Mesenchymal stem cell (in vitro differentiated cells and primary cell): Measurements from ENCODE around the gene ADSL.

Experiments
- DNase-seq: peaks from one replicate; pipeline ENCODE4 v3.0.0-alpha.2; 2013
- H2AFZ ChIP-seq: one replicate; pipeline ENCODE4 v1.6.1; 2013; ENCODE audit warnings: low read depth, mild to moderate bottlenecking, control low read depth, inconsistent platforms, low read length, moderate library complexity
- H2AK5ac ChIP-seq: 2 replicates; pipeline ENCODE4 v1.6.1; 2013; ENCODE audit warnings: low read length, moderate library complexity, mild to moderate bottlenecking, inconsistent platforms; ENCODE audit not compliant: severe bottlenecking
- H2BK120ac ChIP-seq: one replicate; pipeline ENCODE4 v1.6.1; 2013; ENCODE audit warnings: low read depth, mild to moderate bottlenecking, inconsistent platforms, low read length, moderate library complexity
- H2BK12ac ChIP-seq, 2 experiments: one replicate each; pipeline ENCODE4 v1.6.1; 2013; ENCODE audit warnings: inconsistent platforms in 2 of 2, low read length in 2 of 2, mild to moderate bottlenecking in 2 of 2, moderate library complexity in 2 of 2, control low read depth in 1 of 2
- H2BK15ac ChIP-seq: one replicate; pipeline ENCODE4 v1.6.1; 2013; ENCODE audit warnings: mild to moderate bottlenecking, low read depth, inconsistent platforms; ENCODE audit not compliant: poor library complexity, severe bottlenecking
- H2BK5ac ChIP-seq: 2 replicates; pipeline ENCODE4 v1.6.1; 2013; ENCODE audit warnings: low read depth, mild to moderate bottlenecking, low read length, control low read depth, inconsistent platforms; ENCODE audit not compliant: poor library complexity, severe bottlenecking
- H3K14ac ChIP-seq, 2 experiments: one replicate each; pipeline ENCODE4 v1.6.1; 2013; ENCODE audit warnings: inconsistent platforms in 2 of 2, low read length in 2 of 2, control low read depth in 1 of 2, mild to moderate bottlenecking in 1 of 2, moderate library complexity in 1 of 2
- H3K18ac ChIP-seq, 2 experiments: one replicate each; pipeline ENCODE4 v1.6.1; 2013; ENCODE audit warnings: inconsistent platforms in 2 of 2, low read length in 2 of 2, control low read depth in 1 of 2, low read depth in 1 of 2, mild to moderate bottlenecking in 1 of 2
- H3K23ac ChIP-seq, 2 experiments: one replicate each; pipeline ENCODE4 v1.6.1; 2013; ENCODE audit warnings: inconsistent platforms in 2 of 2, low read length in 2 of 2, mild to moderate bottlenecking in 2 of 2, moderate library complexity in 2 of 2, control low read depth in 1 of 2
- H3K27ac ChIP-seq: 2 replicates; pipeline ENCODE4 v1.5.1; 2013; ENCODE audit warnings: mild to moderate bottlenecking, moderate library complexity, low read length, control low read depth, inconsistent platforms; ENCODE audit not compliant: poor library complexity, severe bottlenecking
- H3K27me3 ChIP-seq, 2 experiments: 2 replicates each; pipeline versions ENCODE4 v1.6.1 to v1.7.0; 2013; ENCODE audit warnings: low read length in 2 of 2, mild to moderate bottlenecking in 2 of 2, moderate library complexity in 2 of 2, control low read depth in 1 of 2, inconsistent platforms in 1 of 2; ENCODE audit not compliant: control insufficient read depth in 1 of 2, insufficient read depth in 1 of 2
- H3K36me3 ChIP-seq, 2 experiments: 2 replicates each; pipeline versions ENCODE4 v1.6.1 to v1.7.0; 2013; ENCODE audit warnings: low read length in 2 of 2, control low read depth in 1 of 2, inconsistent platforms in 1 of 2, low read depth in 1 of 2, mild to moderate bottlenecking in 1 of 2; ENCODE audit not compliant: insufficient read depth in 2 of 2, control insufficient read depth in 1 of 2
- H3K4ac ChIP-seq, 2 experiments: one replicate each; pipeline ENCODE4 v1.6.1; 2013; ENCODE audit warnings: inconsistent platforms in 2 of 2, low read length in 2 of 2, mild to moderate bottlenecking in 2 of 2, moderate library complexity in 2 of 2, control low read depth in 1 of 2, low read depth in 1 of 2
- H3K4me1 ChIP-seq: 2 replicates; pipeline ENCODE4 v1.6.1; 2013; ENCODE audit warnings: low read depth, low read length, control low read depth; ENCODE audit not compliant: control insufficient read depth, insufficient read depth
- H3K4me2 ChIP-seq: 2 replicates; pipeline ENCODE4 v1.6.1; 2013; ENCODE audit warnings: low read length, mild to moderate bottlenecking, inconsistent platforms; ENCODE audit not compliant: poor library complexity, severe bottlenecking
- H3K4me3 ChIP-seq, 2 experiments: 2 replicates each; pipeline versions ENCODE4 v1.5.1 to v1.7.0; 2013; ENCODE audit warnings: low read length in 2 of 2, mild to moderate bottlenecking in 2 of 2, control low read depth in 1 of 2, low read depth in 1 of 2; ENCODE audit not compliant: insufficient read depth in 1 of 2
- H3K79me1 ChIP-seq: replicated peaks from 2 replicates; pipeline ENCODE4 v1.6.1; 2013; ENCODE audit warnings: mild to moderate bottlenecking, control low read depth, low read length, inconsistent platforms; ENCODE audit not compliant: poor library complexity, severe bottlenecking
- H3K9ac ChIP-seq: 2 replicates; pipeline ENCODE4 v1.7.0; 2013; ENCODE audit warnings: mild to moderate bottlenecking, low read length, moderate library complexity
- H3K9me3 ChIP-seq: 2 replicates; pipeline ENCODE4 v1.7.0; 2013; ENCODE audit warnings: mild to moderate bottlenecking, low read length; ENCODE audit not compliant: control insufficient read depth
- H4K8ac ChIP-seq: one replicate; pipeline ENCODE4 v1.6.1; 2013; ENCODE audit warnings: inconsistent platforms, mild to moderate bottlenecking, low read length, moderate library complexity
- H4K91ac ChIP-seq: one replicate; pipeline ENCODE4 v1.6.1; 2013; ENCODE audit warnings: mild to moderate bottlenecking, low read length, inconsistent platforms
- WGBS: methylation state at CpG from one replicate; pipeline ENCODE4 v1.1.7; 2013; ENCODE audit warnings: mixed read lengths; 5-methylcytosine and 5-hydroxymethylcytosine counted together

Gene ADSL

GRCh38 chr22:40420341-40421081, 74.2 kb downstream of the ADSL start:
- H3K23ac ChIP-seq, result no peak overlapping the region
- no peak overlapping the region for H3K14ac ChIP-seq
- no peak overlapping the region for H4K8ac ChIP-seq
- no peak overlapping the region for H2BK12ac ChIP-seq
- H2BK5ac ChIP-seq, result no peak overlapping the region
- H3K27ac ChIP-seq, result no peak overlapping the region
- peaks cover 92 to 99% of the 10 kb centered on the region in 2 experiments for H3K36me3 ChIP-seq
- WGBS, result 95% methylated on average over 18 of the region's 18 CpGs
- H3K4me1 ChIP-seq, result peaks cover 14% of the 10 kb centered on the region
- peaks cover 53% of the 10 kb centered on the region for H3K79me1 ChIP-seq
- H2BK120ac ChIP-seq, result no peak overlapping the region
- DNase-seq, result no peak
- H3K18ac ChIP-seq, result no peak overlapping the region
- H3K9ac ChIP-seq, result no peak overlapping the region
- no peaks in the 10 kb centered on the region for H3K27me3 ChIP-seq
- no peak overlapping the region for H3K4me3 ChIP-seq
- no peak overlapping the region for H3K4ac ChIP-seq
- no peak overlapping the region for H2AK5ac ChIP-seq
- no peak overlapping the region for H3K4me2 ChIP-seq
- no peak overlapping the region for H4K91ac ChIP-seq
- H2BK15ac ChIP-seq, result no peak overlapping the region
- H2AFZ ChIP-seq, result no peak overlapping the region
- no peaks in the 10 kb centered on the region for H3K9me3 ChIP-seq

GRCh38 chr22:40421082-40421350, 74.7 kb downstream of the ADSL start:
- H3K18ac ChIP-seq, result no peak overlapping the region
- H2AK5ac ChIP-seq, result no peak overlapping the region
- peaks cover 9% of the 10 kb centered on the region for H3K4me1 ChIP-seq
- H3K14ac ChIP-seq, result no peak overlapping the region
- peaks cover 56% of the 10 kb centered on the region for H3K79me1 ChIP-seq
- H2BK120ac ChIP-seq, result no peak overlapping the region
- H3K4me3 ChIP-seq, result no peak overlapping the region
- DNase-seq, result no peak
- H3K9ac ChIP-seq, result no peak overlapping the region
- H3K27me3 ChIP-seq, result no peaks in the 10 kb centered on the region
- peaks cover 90 to 99% of the 10 kb centered on the region in 2 experiments for H3K36me3 ChIP-seq
- no peak overlapping the region for H4K8ac ChIP-seq
- no peak overlapping the region for H3K23ac ChIP-seq
- WGBS, result 92% methylated on average over 4 of the region's 4 CpGs
- H3K9me3 ChIP-seq, result no peaks in the 10 kb centered on the region
- no peak overlapping the region for H2BK12ac ChIP-seq
- no peak overlapping the region for H3K4ac ChIP-seq
- no peak overlapping the region for H2BK15ac ChIP-seq
- H2AFZ ChIP-seq, result no peak overlapping the region
- H3K27ac ChIP-seq, result no peak overlapping the region
- no peak overlapping the region for H2BK5ac ChIP-seq
- H3K4me2 ChIP-seq, result no peak overlapping the region
- no peak overlapping the region for H4K91ac ChIP-seq

- H2BK5ac ChIP-seq, result no peak overlapping the region
- H3K4ac ChIP-seq, result no peak overlapping the region
- no peak overlapping the region for H3K4me2 ChIP-seq
- H3K9me3 ChIP-seq, result no peaks in the 10 kb centered on the region
- no peak overlapping the region for H3K9ac ChIP-seq
- no peak for DNase-seq
- H2AFZ ChIP-seq, result no peak overlapping the region
- no peaks in the 10 kb centered on the region for H3K27me3 ChIP-seq
- no peak overlapping the region for H2BK12ac ChIP-seq
- no peak overlapping the region for H3K18ac ChIP-seq
- H2BK120ac ChIP-seq, result no peak overlapping the region
- peaks cover 8% of the 10 kb centered on the region for H3K4me1 ChIP-seq
- H3K4me3 ChIP-seq, result no peak overlapping the region
- H3K23ac ChIP-seq, result no peak overlapping the region
- no peak overlapping the region for H4K91ac ChIP-seq
- H3K36me3 ChIP-seq, result peaks cover 89 to 99% of the 10 kb centered on the region in 2 experiments
- no peak overlapping the region for H4K8ac ChIP-seq
- H3K27ac ChIP-seq, result no peak overlapping the region
- 100% methylated on average over 1 of the region's 1 CpG for WGBS
- H2BK15ac ChIP-seq, result no peak overlapping the region
- H3K14ac ChIP-seq, result no peak overlapping the region
- no peak overlapping the region for H2AK5ac ChIP-seq
- peaks cover 65% of the 10 kb centered on the region for H3K79me1 ChIP-seq
Observed at GRCh38 chr22:40421941-40422340, 75.6 kb downstream of the ADSL start.

- no peaks in the 10 kb centered on the region for H3K9me3 ChIP-seq
- H3K27ac ChIP-seq, result no peak overlapping the region
- H2BK120ac ChIP-seq, result no peak overlapping the region
- no peak overlapping the region for H2BK12ac ChIP-seq
- H3K36me3 ChIP-seq, result peaks cover 91 to 96% of the 10 kb centered on the region in 2 experiments
- no peak for DNase-seq
- peaks cover 6% of the 10 kb centered on the region for H3K4me1 ChIP-seq
- no peak overlapping the region for H2BK5ac ChIP-seq
- no peak overlapping the region for H4K8ac ChIP-seq
- H3K27me3 ChIP-seq, result no peaks in the 10 kb centered on the region
- no peak overlapping the region for H2AFZ ChIP-seq
- H3K4me3 ChIP-seq, result no peak overlapping the region
- H3K23ac ChIP-seq, result peak overlapping the region in 1 of 2 experiments; percentile 46
- no peak overlapping the region for H3K9ac ChIP-seq
- H3K18ac ChIP-seq, result no peak overlapping the region
- no peak overlapping the region for H3K4ac ChIP-seq
- H3K79me1 ChIP-seq, result peaks cover 63% of the 10 kb centered on the region
- no peak overlapping the region for H2AK5ac ChIP-seq
- H3K4me2 ChIP-seq, result no peak overlapping the region
- WGBS, result 97% methylated on average over 9 of the region's 9 CpGs
- H3K14ac ChIP-seq, result no peak overlapping the region
- H4K91ac ChIP-seq, result no peak overlapping the region
- H2BK15ac ChIP-seq, result no peak overlapping the region
Observed at GRCh38 chr22:40422558-40423309, 76.4 kb downstream of the ADSL start.
